ENCODE data around the gene SEC14L1.

GRCh38 chr17:77117415-77117814, 23.4 kb upstream of the SEC14L1 start:
- TF ChIP-seq, protein P1, sequence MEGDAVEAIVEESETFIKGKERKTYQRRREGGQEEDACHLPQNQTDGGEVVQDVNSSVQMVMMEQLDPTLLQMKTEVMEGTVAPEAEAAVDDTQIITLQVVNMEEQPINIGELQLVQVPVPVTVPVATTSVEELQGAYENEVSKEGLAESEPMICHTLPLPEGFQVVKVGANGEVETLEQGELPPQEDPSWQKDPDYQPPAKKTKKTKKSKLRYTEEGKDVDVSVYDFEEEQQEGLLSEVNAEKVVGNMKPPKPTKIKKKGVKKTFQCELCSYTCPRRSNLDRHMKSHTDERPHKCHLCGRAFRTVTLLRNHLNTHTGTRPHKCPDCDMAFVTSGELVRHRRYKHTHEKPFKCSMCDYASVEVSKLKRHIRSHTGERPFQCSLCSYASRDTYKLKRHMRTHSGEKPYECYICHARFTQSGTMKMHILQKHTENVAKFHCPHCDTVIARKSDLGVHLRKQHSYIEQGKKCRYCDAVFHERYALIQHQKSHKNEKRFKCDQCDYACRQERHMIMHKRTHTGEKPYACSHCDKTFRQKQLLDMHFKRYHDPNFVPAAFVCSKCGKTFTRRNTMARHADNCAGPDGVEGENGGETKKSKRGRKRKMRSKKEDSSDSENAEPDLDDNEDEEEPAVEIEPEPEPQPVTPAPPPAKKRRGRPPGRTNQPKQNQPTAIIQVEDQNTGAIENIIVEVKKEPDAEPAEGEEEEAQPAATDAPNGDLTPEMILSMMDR (IDR thresholded peaks at IDR 0.05): no peak
- TF ChIP-seq POLR2A (IDR thresholded peaks at IDR 0.05) (no peak), EP300 (IDR thresholded peaks at IDR 0.05) (no peak)
